CD4-positive, alpha-beta memory T cell (primary cell): Measurements from ENCODE around the gene STAT4. TPM values are rescaled to one million over a fixed set of nuclear protein-coding genes. Genes with fewer than 3 reads are reported as not detected.

Source experiments
- CTCF ChIA-PET: fragments of 350-600 bp; sonication (Branson Sonifier 250); formaldehyde crosslinking; loops from one replicate; lab custom pipeline; 2021; ENCODE audit warnings: inconsistent platforms; ENCODE audit not compliant: partially characterized antibody; lab: Charles Lee
- POLR2A ChIA-PET: fragments of 350-600 bp; sonication (Branson Sonifier 250); formaldehyde crosslinking; loops from one replicate; lab custom pipeline; 2021; ENCODE audit not compliant: partially characterized antibody; lab: Charles Lee
- DNase-seq, 5 donors: peaks; one replicate each; pipeline versions ENCODE4 v3.0.0 to v3.0.0-alpha.2; 2020 to 2022; ENCODE audit warnings: mixed read lengths in 1 of 5
- H3K27ac ChIP-seq: one replicate; pipeline ENCODE4 v1.7.0; 2013; ENCODE audit warnings: low read depth, low read length
- H3K27me3 ChIP-seq: 2 replicates; pipeline ENCODE4 v1.7.0; 2013; ENCODE audit warnings: mild to moderate bottlenecking, low read length, moderate library complexity; ENCODE audit not compliant: insufficient read depth
- H3K36me3 ChIP-seq: 2 replicates; pipeline ENCODE4 v1.7.0; 2013; ENCODE audit warnings: mild to moderate bottlenecking, low read length, moderate library complexity; ENCODE audit not compliant: insufficient read depth
- H3K4me1 ChIP-seq: 2 replicates; pipeline ENCODE4 v1.7.0; 2013; ENCODE audit warnings: mild to moderate bottlenecking, low read length, moderate library complexity; ENCODE audit not compliant: insufficient read depth
- H3K4me3 ChIP-seq, 2 donors: one replicate each; pipeline ENCODE4 v1.7.0; 2013; ENCODE audit warnings: low read length in 2 of 2, mild to moderate bottlenecking in 1 of 2
- H3K9me3 ChIP-seq, 2 donors: one replicate each; pipeline ENCODE4 v1.7.0; 2013; ENCODE audit warnings: low read length in 2 of 2, control low read depth in 1 of 2; ENCODE audit not compliant: control insufficient read depth in 1 of 2
- H3K27ac Mint-ChIP-seq, 7 donors: one replicate each; pipeline ENCODE4 v1.8.0; 2020 to 2021; ENCODE audit warnings: mixed read lengths in 7 of 7, mild to moderate bottlenecking in 6 of 7, inconsistent platforms in 3 of 7, moderate library complexity in 3 of 7
- H3K27me3 Mint-ChIP-seq, 2 donors: one replicate each; pipeline ENCODE4 v1.8.0; 2020 to 2021; ENCODE audit warnings: mixed read lengths in 2 of 2
- H3K36me3 Mint-ChIP-seq, 2 donors: one replicate each; pipeline ENCODE4 v1.8.0; 2020 to 2021; ENCODE audit warnings: mixed read lengths in 2 of 2, inconsistent platforms in 1 of 2, mild to moderate bottlenecking in 1 of 2
- H3K4me1 Mint-ChIP-seq, 4 donors: one replicate each; pipeline ENCODE4 v1.8.0; 2020 to 2021; ENCODE audit warnings: mixed read lengths in 4 of 4, mild to moderate bottlenecking in 1 of 4
- H3K4me3 Mint-ChIP-seq, 8 donors: one replicate each; pipeline ENCODE4 v1.8.0; 2020 to 2021; ENCODE audit warnings: mixed read lengths in 8 of 8, mild to moderate bottlenecking in 7 of 8, moderate library complexity in 6 of 8, inconsistent platforms in 3 of 8
- H3K9me3 Mint-ChIP-seq, 8 donors: one replicate each; pipeline ENCODE4 v1.8.0; 2020 to 2021; ENCODE audit warnings: mixed read lengths in 8 of 8, mild to moderate bottlenecking in 5 of 8, inconsistent platforms in 3 of 8, moderate library complexity in 1 of 8
- intact Hi-C: fragments of 100-400 bp; cut with micrococcal nuclease; formaldehyde crosslinking; loops from one replicate; pipeline ENCODE4 v1.15.1; 2023
- polyA plus RNA-seq, 2 donors: library from polyadenylated mRNA; unstranded; fragments of 300-500 nt; fragmentation: Illumina TruSeq; gene quantifications; one replicate each; pipeline ENCODE4 v1.2.3, GENCODE V29; 2021
- total RNA-seq, 2 experiments: library from RNA; stranded (reverse); gene quantifications; one replicate each; pipeline ENCODE4 v1.2.3, GENCODE V29; 2021

The STAT4 gene
- total and polyA plus RNA-seq, 4 experiments from 2014 or later: 69.7 to 119 (median 95.3) TPM

DNA sequence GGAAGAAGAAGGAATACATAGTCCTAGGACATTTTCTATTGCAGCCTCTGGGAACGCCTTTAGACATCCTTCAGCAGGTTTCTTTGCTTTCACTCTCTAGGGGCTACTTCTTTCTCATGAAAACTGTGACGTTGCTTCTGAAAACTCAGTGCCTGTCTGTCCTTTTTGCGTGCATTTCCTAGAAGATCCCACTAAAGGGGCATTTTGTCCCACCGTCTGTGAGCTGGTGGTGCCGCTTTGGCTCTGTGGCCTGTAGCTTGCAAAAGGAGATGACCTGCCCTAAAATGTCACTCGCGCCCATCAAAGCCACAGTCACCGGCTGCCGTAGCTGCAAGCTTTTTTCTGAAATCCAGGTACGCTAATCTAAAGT lies 579 bp downstream of the STAT4 start:
- CTCF ChIA-PET: interaction anchor here (0.7 to 11.1 kb wide), 15 partner anchors 10 to 299 kb away, joined by 3 to 135 read pairs (median 4); no protein-coding TSS in a partner anchor
- POLR2A ChIA-PET: interaction anchor here (0.6 to 5.6 kb wide), 32 partner anchors 8 to 528 kb away, joined by 3 to 91 read pairs (median 6); partner anchors contain the start of genes GLS, NABP1 and STAT1
- no peaks in the 10 kb centered on the region for H3K27me3 Mint-ChIP-seq
- peak overlapping the region; percentile 81 to 98 (median 96) for H3K4me3 Mint-ChIP-seq
- Histone ChIP-seq H3K9me3 (no peaks in the 10 kb centered on the region), H3K4me1 (peaks cover 44% of the 10 kb centered on the region), H3K27me3 (no peaks in the 10 kb centered on the region), H3K27ac (peak overlapping the region; percentile 99), H3K36me3 (peaks cover 21% of the 10 kb centered on the region), H3K4me3 (peak overlapping the region; percentile 89 to 92)
- peak overlapping the region; percentile 93 to 100 (median 98) for H3K27ac Mint-ChIP-seq
- peaks cover 26 to 36% of the 10 kb centered on the region in 2 donors for H3K36me3 Mint-ChIP-seq
- peaks cover 31 to 72% (median 44%) of the 10 kb centered on the region in 4 donors for H3K4me1 Mint-ChIP-seq
- H3K9me3 Mint-ChIP-seq: no peaks in the 10 kb centered on the region
- intact Hi-C loops: loop anchor here (1.0 kb wide), 2 partner anchors 36 to 268 kb away; no protein-coding TSS in a partner anchor
- no peak for DNase-seq

DNA sequence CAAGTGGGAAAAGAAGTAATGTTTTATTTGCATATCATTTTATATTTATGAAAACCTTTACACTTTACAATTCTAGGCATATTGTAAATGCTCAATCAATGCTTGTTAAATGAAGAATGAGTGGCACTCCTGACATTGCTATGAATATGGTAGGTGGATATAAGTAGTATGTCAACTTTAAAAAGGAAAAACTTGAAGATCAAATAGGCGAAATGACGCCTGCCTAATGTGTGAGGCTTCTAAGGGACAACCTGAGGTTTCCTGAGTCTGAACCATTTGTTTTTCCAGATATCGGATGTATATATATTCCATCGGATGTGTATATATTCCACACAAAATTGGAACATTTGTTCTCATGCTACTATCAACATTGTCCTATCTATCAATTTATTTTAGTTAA lies 1.4 kb downstream of the STAT4 start:
- Mint-ChIP-seq H3K27me3 (no peaks in the 10 kb centered on the region), H3K4me1 (peaks cover 36 to 76% (median 47%) of the 10 kb centered on the region in 4 donors), H3K27ac (peak overlapping the region; percentile 93 to 100 (median 98)), H3K4me3 (peak overlapping the region; percentile 81 to 98 (median 96)), H3K9me3 (no peaks in the 10 kb centered on the region), H3K36me3 (peaks cover 32 to 41% of the 10 kb centered on the region in 2 donors)
- Histone ChIP-seq H3K36me3 (peaks cover 22% of the 10 kb centered on the region), H3K27ac (peak overlapping the region; percentile 99), H3K9me3 (no peaks in the 10 kb centered on the region), H3K4me3 (peak overlapping the region; percentile 89 to 92), H3K27me3 (no peaks in the 10 kb centered on the region), H3K4me1 (peaks cover 50% of the 10 kb centered on the region)
- DNase-seq: no peak
- POLR2A ChIA-PET: interaction anchor here (1.0 to 5.6 kb wide), 25 partner anchors 9 to 527 kb away, joined by 3 to 91 read pairs (median 9); partner anchors contain the start of genes GLS and STAT1
- intact Hi-C loops: no loop called here
- CTCF ChIA-PET: interaction anchor here (0.8 to 11.1 kb wide), 11 partner anchors 10 to 97 kb away, joined by 3 to 135 read pairs (median 4); no protein-coding TSS in a partner anchor

GRCh38 chr2:191148791-191149190 lies 2.0 kb downstream of the STAT4 start:
- H3K27me3 Mint-ChIP-seq: no peaks in the 10 kb centered on the region
- Histone ChIP-seq H3K4me1 (peaks cover 56% of the 10 kb centered on the region), H3K36me3 (peaks cover 26% of the 10 kb centered on the region), H3K27ac (peak overlapping the region; percentile 99), H3K9me3 (no peaks in the 10 kb centered on the region), H3K27me3 (no peaks in the 10 kb centered on the region), H3K4me3 (peak overlapping the region in 1 of 2 donors; percentile 92)
- peaks cover 42 to 82% (median 53%) of the 10 kb centered on the region in 4 donors for H3K4me1 Mint-ChIP-seq
- H3K4me3 Mint-ChIP-seq: peak overlapping the region; percentile 81 to 98 (median 96)
- CTCF ChIA-PET: interaction anchor here (0.8 to 11.1 kb wide), 8 partner anchors 13 to 107 kb away, joined by 3 to 135 read pairs (median 3); no protein-coding TSS in a partner anchor
- H3K9me3 Mint-ChIP-seq: no peaks in the 10 kb centered on the region
- peak; percentile 53 to 74 (median 69) for DNase-seq
- POLR2A ChIA-PET: interaction anchor here (0.6 to 5.6 kb wide), 22 partner anchors 9 to 531 kb away, joined by 3 to 91 read pairs (median 6); partner anchors contain the start of genes GLS and STAT1
- peaks cover 38 to 47% of the 10 kb centered on the region in 2 donors for H3K36me3 Mint-ChIP-seq
- intact Hi-C loops: loop anchor here (1.0 kb wide), 2 partner anchors 8 to 22 kb away; no protein-coding TSS in a partner anchor
- H3K27ac Mint-ChIP-seq: peak overlapping the region; percentile 93 to 100 (median 98)

DNA sequence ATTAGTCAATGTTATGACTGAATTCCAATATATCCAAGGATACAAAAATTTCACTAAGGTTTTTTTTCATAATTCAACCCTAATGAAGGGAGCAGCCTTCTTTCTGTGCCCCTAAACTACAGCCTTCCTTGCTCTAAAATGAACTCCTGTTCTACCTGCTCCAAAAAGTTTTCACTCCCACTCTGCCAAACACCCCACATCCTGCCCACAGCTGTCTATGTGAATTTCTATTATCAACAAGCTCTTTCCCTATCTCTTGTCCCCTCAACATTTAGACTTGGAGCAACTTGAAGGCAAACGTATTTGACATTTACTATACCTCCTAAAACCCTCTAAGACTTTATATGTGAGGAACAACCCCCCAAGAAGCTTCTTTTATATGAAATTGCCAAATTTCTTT lies 2.5 kb downstream of the STAT4 start:
- Histone ChIP-seq H3K27me3 (no peaks in the 10 kb centered on the region), H3K9me3 (no peaks in the 10 kb centered on the region), H3K4me1 (peaks cover 61% of the 10 kb centered on the region), H3K4me3 (peak overlapping the region in 1 of 2 donors; percentile 92), H3K36me3 (peaks cover 26% of the 10 kb centered on the region), H3K27ac (peak overlapping the region; percentile 99)
- peaks cover 41 to 52% of the 10 kb centered on the region in 2 donors for H3K36me3 Mint-ChIP-seq
- peaks cover 43 to 85% (median 55%) of the 10 kb centered on the region in 4 donors for H3K4me1 Mint-ChIP-seq
- CTCF ChIA-PET: interaction anchor here (0.8 to 11.1 kb wide), 8 partner anchors 12 to 106 kb away, joined by 3 to 135 read pairs (median 3); no protein-coding TSS in a partner anchor
- DNase-seq: peak in 1 of 5 donors; percentile 19
- intact Hi-C loops: loop anchor here (1.0 kb wide), 2 partner anchors 8 to 22 kb away; no protein-coding TSS in a partner anchor
- H3K4me3 Mint-ChIP-seq: peak overlapping the region; percentile 81 to 98 (median 96)
- no peaks in the 10 kb centered on the region for H3K9me3 Mint-ChIP-seq
- no peaks in the 10 kb centered on the region for H3K27me3 Mint-ChIP-seq
- H3K27ac Mint-ChIP-seq: peak overlapping the region; percentile 93 to 100 (median 98)
- POLR2A ChIA-PET: interaction anchor here (0.6 to 5.6 kb wide), 19 partner anchors 9 to 531 kb away, joined by 3 to 91 read pairs (median 6); partner anchors contain the start of genes GLS and STAT1

- ChIA-PET POLR2A (no interaction called here), CTCF (interaction anchor here (1.5 to 11.1 kb wide), 3 partner anchors 10 to 94 kb away, joined by 4 to 135 read pairs (median 23); no protein-coding TSS in a partner anchor)
- peak overlapping the region in 6 of 7 donors; percentile 5 to 90 (median 41) for H3K27ac Mint-ChIP-seq
- peak overlapping the region in 7 of 8 donors; percentile 3 to 75 (median 41) for H3K4me3 Mint-ChIP-seq
- peaks cover 37 to 77% (median 52%) of the 10 kb centered on the region in 4 donors for H3K4me1 Mint-ChIP-seq
- DNase-seq: no peak
- Histone ChIP-seq H3K4me1 (peaks cover 70% of the 10 kb centered on the region), H3K4me3 (no peak overlapping the region), H3K27me3 (no peaks in the 10 kb centered on the region), H3K27ac (no peak overlapping the region), H3K9me3 (no peaks in the 10 kb centered on the region), H3K36me3 (peaks cover 31% of the 10 kb centered on the region)
- intact Hi-C loops: no loop called here
- H3K9me3 Mint-ChIP-seq: no peaks in the 10 kb centered on the region
- no peaks in the 10 kb centered on the region for H3K27me3 Mint-ChIP-seq
- H3K36me3 Mint-ChIP-seq: peaks cover 53 to 63% of the 10 kb centered on the region in 2 donors
Measured at GRCh38 chr2:191145769-191146471, 4.9 kb downstream of the STAT4 start.

GRCh38 chr2:191144217-191144616 lies 6.6 kb downstream of the STAT4 start:
- H3K4me3 ChIP-seq: no peak overlapping the region
- peaks cover 87% of the 10 kb centered on the region for H3K4me1 ChIP-seq
- H3K36me3 ChIP-seq: peaks cover 31% of the 10 kb centered on the region
- H3K27ac ChIP-seq: no peak overlapping the region
- Mint-ChIP-seq H3K27ac (peak overlapping the region; percentile 1 to 78 (median 40)), H3K4me1 (peaks cover 51 to 82% (median 67%) of the 10 kb centered on the region in 4 donors), H3K4me3 (peak overlapping the region in 6 of 8 donors; percentile 1 to 68 (median 25)), H3K9me3 (peaks cover 0 to 2% (median 0%) of the 10 kb centered on the region in 8 donors), H3K36me3 (peaks cover 70 to 72% of the 10 kb centered on the region in 2 donors), H3K27me3 (no peaks in the 10 kb centered on the region)
- no peak for DNase-seq
- ChIA-PET CTCF (interaction anchor here (6.0 to 11.1 kb wide), 2 partner anchors 12 to 92 kb away, joined by 23 to 135 read pairs; no protein-coding TSS in a partner anchor), POLR2A (interaction anchor here (1.0 to 1.3 kb wide), 2 partner anchors 16 to 90 kb away, joined by 3 to 4 read pairs; no protein-coding TSS in a partner anchor)
- H3K9me3 ChIP-seq: no peaks in the 10 kb centered on the region
- intact Hi-C loops: no loop called here
- no peaks in the 10 kb centered on the region for H3K27me3 ChIP-seq
